Osteoblast (primary cell): ENCODE results near the gene FAM185A. TPM values are rescaled to one million over a fixed set of nuclear protein-coding genes. Genes with fewer than 3 reads are reported as not detected.
"Not testable (repeated sequence)": the region's sequence is repeated elsewhere in the genome, so short reads cannot be mapped to it uniquely, and the experiment has no call there.

ENCODE experiments used
- DNase-seq: peaks from one replicate; pipeline ENCODE4 v3.0.0; 2011; ENCODE audit warnings: low spot score, mixed read lengths; ENCODE audit not compliant: insufficient read length; ENCODE audit errors: missing footprints
- H2AFZ ChIP-seq: 2 replicates; pipeline ENCODE4 v1.6.0; 2011; ENCODE audit warnings: mild to moderate bottlenecking, low read length
- H3K27ac ChIP-seq: 2 replicates; pipeline ENCODE4 v1.5.1; 2011; ENCODE audit warnings: mild to moderate bottlenecking, low read depth, low read length, moderate library complexity
- H3K27me3 ChIP-seq: 2 replicates; pipeline ENCODE4 v1.6.0; 2012; ENCODE audit warnings: mild to moderate bottlenecking, control low read depth, inconsistent platforms, low read length, moderate library complexity; ENCODE audit not compliant: insufficient read depth
- H3K36me3 ChIP-seq: 2 replicates; pipeline ENCODE4 v1.5.1; 2011; ENCODE audit warnings: mild to moderate bottlenecking, low read length, control low read depth, moderate library complexity; ENCODE audit not compliant: insufficient read depth
- H3K4me1 ChIP-seq: 2 replicates; pipeline ENCODE4 v1.5.1; 2011; ENCODE audit warnings: mild to moderate bottlenecking, low read length, control low read depth, moderate library complexity; ENCODE audit not compliant: insufficient read depth
- H3K4me2 ChIP-seq: 2 replicates; pipeline ENCODE4 v1.6.0; 2011; ENCODE audit warnings: mild to moderate bottlenecking, low read length; ENCODE audit not compliant: insufficient read depth
- H3K4me3 ChIP-seq: fragments of 200-600 bp; sonication (generic); 3 replicates; pipeline ENCODE4 v1.5.1; 2012; ENCODE audit warnings: mild to moderate bottlenecking, low read length, inconsistent platforms; ENCODE audit not compliant: insufficient read depth
- H3K79me2 ChIP-seq: 2 replicates; pipeline ENCODE4 v1.6.0; 2012; ENCODE audit warnings: mild to moderate bottlenecking, low read length, control low read depth, inconsistent platforms; ENCODE audit not compliant: insufficient read depth
- H3K9me3 ChIP-seq: 2 replicates; pipeline ENCODE4 v1.5.1; 2011; ENCODE audit warnings: low read depth, low read length, control low read depth
- H4K20me1 ChIP-seq: 2 replicates; pipeline ENCODE4 v1.6.0; 2012; ENCODE audit warnings: mild to moderate bottlenecking, low read length, control low read depth; ENCODE audit not compliant: insufficient read depth
- CTCF ChIP-seq: IDR thresholded peaks from 2 replicates; pipeline ENCODE4 v1.5.1; 2011; ENCODE audit warnings: mild to moderate bottlenecking, low read depth, low read length, moderate library complexity; ENCODE audit errors: extremely low read depth
- total RNA-seq: library from RNA; depleted of rRNA; stranded (reverse); fragments of >200 nt; gene quantifications from 2 replicates; pipeline ENCODE4 v1.2.3, GENCODE V29; 2012

FAM185A gene
- total RNA-seq, 1 donor: 7.6 TPM

DNA sequence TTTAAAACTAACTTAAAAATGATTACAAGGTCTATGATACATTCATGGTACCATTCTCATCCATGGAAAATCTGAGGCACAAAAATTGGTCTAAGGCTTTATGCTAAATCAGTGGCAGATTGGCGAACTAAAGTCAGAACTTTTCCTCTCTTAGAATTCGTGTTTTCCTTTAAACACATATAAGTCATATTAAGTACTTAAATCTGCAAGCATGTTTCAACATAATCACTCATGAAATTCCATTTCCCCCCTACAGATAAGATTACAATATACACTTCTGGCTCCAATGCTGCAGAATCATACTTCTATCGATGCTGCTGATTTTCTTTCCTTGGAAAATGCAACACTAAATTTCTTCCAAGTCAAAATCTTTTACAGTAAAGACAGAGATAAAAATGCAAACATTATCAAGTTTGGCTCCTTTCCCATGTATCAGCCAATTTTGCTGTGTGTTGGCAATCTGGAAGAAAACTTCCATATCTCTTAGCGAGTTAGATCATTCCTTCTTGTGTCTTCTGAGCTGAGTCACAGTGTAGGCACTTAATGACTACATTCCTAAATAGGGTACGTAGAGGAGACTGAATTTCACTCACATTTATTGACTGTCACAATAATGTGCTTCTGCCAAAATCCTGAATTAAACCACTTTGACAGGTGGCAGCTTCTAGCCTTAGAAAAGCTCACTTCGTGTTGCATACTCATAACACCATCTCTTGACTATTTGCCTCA is 87.6 kb downstream of the FAM185A start:
- H3K27me3 ChIP-seq: no peaks in the 10 kb centered on the region
- peak overlapping the region; percentile 55 for H3K4me2 ChIP-seq
- DNase-seq: peak; percentile 62
- H3K79me2 ChIP-seq: no peaks in the 10 kb centered on the region
- no peaks in the 10 kb centered on the region for H4K20me1 ChIP-seq
- no peak overlapping the region for H2AFZ ChIP-seq
- no peaks in the 10 kb centered on the region for H3K36me3 ChIP-seq
- peak overlapping the region; percentile 58 for H3K27ac ChIP-seq
- no peak overlapping the region for H3K4me3 ChIP-seq
- TF ChIP-seq CTCF: no peak
- peaks cover 30% of the 10 kb centered on the region for H3K4me1 ChIP-seq
- no peaks in the 10 kb centered on the region for H3K9me3 ChIP-seq

DNA sequence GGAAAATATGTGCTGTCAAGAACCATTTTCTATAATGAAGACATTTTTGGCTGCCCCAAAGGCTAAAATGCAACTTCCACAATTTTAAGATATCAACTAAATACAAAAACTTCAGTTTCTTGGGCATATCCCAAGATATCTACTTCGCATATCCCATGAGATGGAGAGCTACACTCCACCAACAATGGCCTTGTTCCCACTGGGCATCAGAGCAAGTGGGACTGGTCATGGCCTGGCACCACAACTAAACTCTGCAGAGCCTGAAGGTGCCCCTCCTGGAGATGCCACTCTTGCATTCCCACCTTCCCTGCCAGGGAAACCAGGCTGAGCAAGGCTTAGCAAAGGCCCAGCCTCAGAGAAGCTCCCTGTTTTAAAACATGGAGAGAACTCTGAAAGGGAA is 88.2 kb downstream of the FAM185A start:
- no peak overlapping the region for H2AFZ ChIP-seq
- H3K27ac ChIP-seq: peak overlapping the region; percentile 58
- peak overlapping the region; percentile 55 for H3K4me2 ChIP-seq
- no peaks in the 10 kb centered on the region for H3K79me2 ChIP-seq
- H3K4me1 ChIP-seq: peaks cover 30% of the 10 kb centered on the region
- no peak overlapping the region for H3K4me3 ChIP-seq
- no peaks in the 10 kb centered on the region for H3K9me3 ChIP-seq
- H3K27me3 ChIP-seq: no peaks in the 10 kb centered on the region
- TF ChIP-seq CTCF: no peak
- DNase-seq: no peak
- no peaks in the 10 kb centered on the region for H3K36me3 ChIP-seq
- no peaks in the 10 kb centered on the region for H4K20me1 ChIP-seq

- Histone ChIP-seq H3K79me2 (no peaks in the 10 kb centered on the region), H3K36me3 (no peaks in the 10 kb centered on the region), H3K27me3 (no peaks in the 10 kb centered on the region), H3K4me2 (no peak overlapping the region), H3K27ac (no peak overlapping the region), H2AFZ (no peak overlapping the region), H3K4me1 (peaks cover 30% of the 10 kb centered on the region), H4K20me1 (no peaks in the 10 kb centered on the region), H3K9me3 (no peaks in the 10 kb centered on the region), H3K4me3 (no peak overlapping the region)
- no peak for DNase-seq
- TF ChIP-seq CTCF: no peak
Observed at GRCh38 chr7:102837802-102838201, 89.0 kb downstream of the FAM185A start.

- peaks cover 30% of the 10 kb centered on the region for H3K4me1 ChIP-seq
- H3K79me2 ChIP-seq, H3K27me3 ChIP-seq, H3K36me3 ChIP-seq, H3K27ac ChIP-seq, DNase-seq, H3K4me3 ChIP-seq, H4K20me1 ChIP-seq, H3K4me2 ChIP-seq, H3K9me3 ChIP-seq, H2AFZ ChIP-seq: not testable (repeated sequence)
Observed at GRCh38 chr7:102838572-102839101, 89.8 kb downstream of the FAM185A start.
